Endothelial cell of umbilical vein (primary cell): ENCODE data around the gene IDH3A. TPM values are rescaled to one million over a fixed set of nuclear protein-coding genes. Genes with fewer than 3 reads are reported as not detected.
"Not testable (repeated sequence)": the region's sequence is repeated elsewhere in the genome, so short reads cannot be mapped to it uniquely, and the experiment has no call there.

Experiments
- BruUV-seq: library from RNA; stranded (reverse); fragments of 400-500 nt; replicated peaks from 2 replicates; lab custom pipeline; 2021; lab: Mats Ljungman, UMichigan
- CTCF ChIA-PET: fragments of 300-600, 350-600 bp; sonication (Branson Sonifier 250); formaldehyde crosslinking; loops from one replicate; lab custom pipeline; 2021; ENCODE audit warnings: antibody characterized with exemption, inconsistent platforms; lab: Charles Lee
- POLR2A ChIA-PET: fragments of 300-600, 350-600 bp; sonication (Branson Sonifier 250); formaldehyde crosslinking; loops from one replicate; lab custom pipeline; 2021; ENCODE audit warnings: antibody characterized with exemption, inconsistent platforms; lab: Charles Lee
- DNase-seq: peaks from one replicate; pipeline ENCODE4 v3.0.0-alpha.2; 2011; ENCODE audit warnings: low read depth, low spot score
- FAIRE-seq: peaks from 2 replicates; lab custom pipeline; 2011; peaks lifted over from hg19 to GRCh38; lab: Jason Lieb, UNC
- H2AFZ ChIP-seq: 2 replicates; pipeline ENCODE4 v1.6.0; 2012; ENCODE audit warnings: low read depth, low read length, control low read depth, inconsistent platforms
- H3K27ac ChIP-seq: 2 replicates; pipeline ENCODE4 v1.5.1; 2011; ENCODE audit warnings: low read depth, mild to moderate bottlenecking, control low read depth, low read length, moderate library complexity; ENCODE audit not compliant: insufficient read depth
- H3K27me3 ChIP-seq, 2 experiments: 2 replicates each; pipeline versions ENCODE4 v1.6.0 to v1.6.1; 2011; ENCODE audit warnings: low read length in 2 of 2, mixed read lengths in 1 of 2; ENCODE audit not compliant: control insufficient read depth in 2 of 2, insufficient read depth in 2 of 2
- H3K36me3 ChIP-seq, 2 experiments: 2 replicates in 1 of 2; 3 replicates in 1 of 2; pipeline ENCODE4 v1.5.1; 2011; ENCODE audit warnings: low read length in 2 of 2, mild to moderate bottlenecking in 1 of 2, moderate library complexity in 1 of 2; ENCODE audit not compliant: control insufficient read depth in 2 of 2, insufficient read depth in 2 of 2; ENCODE audit errors: extremely low read depth in 1 of 2
- H3K4me1 ChIP-seq: 3 replicates; pipeline ENCODE4 v1.5.1; 2011; ENCODE audit warnings: mild to moderate bottlenecking, low read length; ENCODE audit not compliant: control insufficient read depth, insufficient read depth; ENCODE audit errors: extremely low read depth
- H3K4me2 ChIP-seq: 2 replicates; pipeline ENCODE4 v1.6.1; 2011; ENCODE audit warnings: low read length, control low read depth, mixed read lengths; ENCODE audit not compliant: insufficient read depth
- H3K4me3 ChIP-seq, 3 experiments: fragments of 200-600 bp in 1 of 3; sonication (generic), shearing (Covaris generic) in 1 of 3; replicated peaks in 1 of 3; 2 replicates each; pipeline ENCODE4 v1.5.1; 2011 to 2016; ENCODE audit warnings: control low read depth in 3 of 3, low read length in 3 of 3, mild to moderate bottlenecking in 2 of 3, inconsistent platforms in 1 of 3, low read depth in 1 of 3, moderate library complexity in 1 of 3; ENCODE audit not compliant: insufficient read depth in 1 of 3
- H3K79me2 ChIP-seq: 2 replicates; pipeline ENCODE4 v1.6.0; 2012; ENCODE audit warnings: low read length, inconsistent platforms; ENCODE audit not compliant: control insufficient read depth, insufficient read depth
- H3K9ac ChIP-seq: replicated peaks from 2 replicates; pipeline ENCODE3; 2011; ENCODE audit warnings: low read length, control low read depth; ENCODE audit not compliant: insufficient read depth; ENCODE audit errors: extremely low read depth
- H3K9me1 ChIP-seq: replicated peaks from 3 replicates; pipeline ENCODE4 v1.6.0; 2011; ENCODE audit warnings: mild to moderate bottlenecking, low read length; ENCODE audit not compliant: control insufficient read depth, insufficient read depth; ENCODE audit errors: extremely low read depth
- H3K9me3 ChIP-seq: replicated peaks from 2 replicates; pipeline ENCODE4 v1.5.1; 2012; ENCODE audit warnings: low read length, inconsistent platforms; ENCODE audit not compliant: control insufficient read depth, insufficient read depth
- H4K20me1 ChIP-seq: replicated peaks from 2 replicates; pipeline ENCODE3; 2011; ENCODE audit warnings: mild to moderate bottlenecking, low read length; ENCODE audit not compliant: control insufficient read depth, insufficient read depth; ENCODE audit errors: extremely low read depth
- CTCF ChIP-seq, 2 donors: IDR thresholded peaks; 1 replicate in 1 of 2; 2 replicates in 1 of 2; pipeline ENCODE4 v1.5.1; 2011; ENCODE audit warnings: low read length in 2 of 2, mild to moderate bottlenecking in 2 of 2, moderate library complexity in 2 of 2, control low read depth in 1 of 2, inconsistent platforms in 1 of 2, low read depth in 1 of 2; ENCODE audit not compliant: insufficient read depth in 1 of 2; ENCODE audit errors: extremely low read depth in 1 of 2
- EZH2 ChIP-seq: IDR thresholded peaks from 2 replicates; pipeline ENCODE4 v1.6.1; 2012; ENCODE audit warnings: borderline replicate concordance, low read depth, mild to moderate bottlenecking, moderate library complexity, low read length, inconsistent platforms; ENCODE audit not compliant: severe bottlenecking
- FOS ChIP-seq: IDR thresholded peaks from 2 replicates; pipeline ENCODE4 v1.6.1; 2011; ENCODE audit warnings: mild to moderate bottlenecking, low read length, moderate library complexity, borderline replicate concordance; ENCODE audit not compliant: insufficient read depth
- GATA2 ChIP-seq: IDR thresholded peaks from 2 replicates; pipeline ENCODE4 v1.7.0; 2011; ENCODE audit warnings: low read depth, mild to moderate bottlenecking, moderate library complexity, mixed read lengths, low read length; ENCODE audit not compliant: insufficient read length, insufficient read depth
- JUN ChIP-seq: IDR thresholded peaks from 2 replicates; pipeline ENCODE4 v1.6.1; 2011; ENCODE audit warnings: borderline replicate concordance, low read depth; ENCODE audit not compliant: insufficient read length, insufficient read depth
- MAX ChIP-seq: IDR thresholded peaks from 2 replicates; pipeline ENCODE4 v1.6.1; 2011; ENCODE audit not compliant: insufficient read depth, insufficient read length
- MYC ChIP-seq: IDR thresholded peaks from one replicate; pipeline ENCODE4 v1.6.1; 2011; ENCODE audit warnings: mild to moderate bottlenecking, low read depth, low read length
- POLR2A ChIP-seq: IDR thresholded peaks from 2 replicates; pipeline ENCODE4 v1.6.1; 2012; ENCODE audit warnings: low read depth, mild to moderate bottlenecking, control low read depth, low read length
- POLR2AphosphoS5 ChIP-seq: IDR thresholded peaks from 2 replicates; pipeline ENCODE4 v1.6.1; 2012; ENCODE audit warnings: low read depth, mild to moderate bottlenecking, control low read depth, low read length, moderate library complexity; ENCODE audit not compliant: insufficient read depth
- dilution Hi-C: fragments of 300-500 bp; cut with MboI; formaldehyde crosslinking; loops from one replicate; pipeline ENCODE4 v1.15.0; 2019; ENCODE audit warnings: low sequenced_read_pairs; ENCODE audit not compliant: extremely low pct_ligation_motif_present
- intact Hi-C: fragments of 100-400 bp; cut with micrococcal nuclease; formaldehyde crosslinking; loops from one replicate; pipeline ENCODE4 v1.10.0; 2022
- polyA plus RNA-seq, 4 experiments: library from polyadenylated mRNA; depleted of rRNA in 3 of 4; stranded (reverse) in 3 of 4; unstranded in 1 of 4; fragments of >200 nt; gene quantifications; 2 replicates each; pipeline versions ENCODE4 v1.2.1 to v1.2.3, GENCODE V29; 2011 to 2012; ENCODE audit warnings: missing spikeins in 1 of 4
- total RNA-seq: library from RNA; stranded (reverse); gene quantifications from 2 replicates; pipeline ENCODE4 v1.2.3, GENCODE V29; 2021

The IDH3A gene
- total and polyA plus RNA-seq, 2 donors (not counting 3 experiments of a cell fraction or from before 2014, with no cell fraction given) = 35.5 to 63.9 TPM

DNA sequence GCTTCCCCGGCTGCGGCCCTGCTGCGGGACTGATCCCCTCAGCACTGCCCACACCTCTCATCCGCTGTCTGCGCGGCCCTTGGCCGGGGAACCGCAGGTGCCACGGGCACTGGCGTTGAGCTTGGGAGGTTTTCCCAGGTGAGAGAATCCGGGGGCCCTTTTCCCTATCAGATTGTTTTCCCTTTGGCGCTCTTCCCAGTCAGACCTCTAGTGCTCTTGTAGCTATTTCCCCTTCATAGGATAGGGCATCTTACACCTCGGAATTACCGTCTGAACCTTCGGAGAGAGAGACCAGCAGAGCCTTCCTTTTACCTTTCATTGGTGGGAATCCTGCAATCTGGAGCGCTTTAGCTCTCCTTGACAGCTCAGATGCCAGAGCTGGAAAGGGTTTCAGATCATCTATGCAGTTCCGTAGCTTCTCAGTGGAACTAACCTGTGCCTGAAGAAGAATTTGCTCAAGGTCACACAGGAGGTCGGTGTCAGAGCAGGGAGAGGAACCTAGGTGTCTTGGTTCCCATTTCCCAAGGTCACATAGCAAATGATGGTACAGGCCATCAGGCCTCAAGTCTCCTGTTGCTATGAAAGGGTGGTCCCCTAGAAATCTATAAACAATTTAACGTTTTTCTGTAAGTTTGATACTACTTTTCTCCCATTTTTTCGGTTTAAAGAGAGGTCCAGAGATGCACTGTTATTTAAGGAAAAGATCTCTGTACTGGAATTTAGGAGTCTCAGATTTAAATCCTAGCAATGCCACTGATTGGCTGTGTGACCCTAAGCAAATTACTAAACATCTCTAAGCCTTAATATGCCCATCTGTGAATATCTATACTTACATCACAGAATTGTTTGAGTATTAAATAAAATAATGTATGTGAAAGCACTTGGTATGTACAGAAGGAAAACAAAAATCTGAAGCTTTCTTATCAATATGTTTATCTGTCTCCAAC lies 916 bp downstream of the IDH3A start:
- H3K27ac ChIP-seq = no peak overlapping the region
- peaks cover 11% of the 10 kb centered on the region for H3K4me1 ChIP-seq

GRCh38 chr15:78151075-78151474 lies 1.9 kb downstream of the IDH3A start:
- H3K4me2 ChIP-seq, DNase-seq, H3K27me3 ChIP-seq, H3K9me1 ChIP-seq, dilution Hi-C loops, POLR2A ChIA-PET, H3K9ac ChIP-seq, H4K20me1 ChIP-seq, intact Hi-C loops, H3K27ac ChIP-seq, BruUV-seq, H3K9me3 ChIP-seq, H3K36me3 ChIP-seq, H3K4me3 ChIP-seq, H2AFZ ChIP-seq, FAIRE-seq: not testable (repeated sequence)
- CTCF ChIA-PET = interaction anchor here (1.0 to 3.5 kb wide), 3 partner anchors 11 to 27 kb away, joined by 3 to 26 read pairs (median 4); partner anchors contain the start of gene CIB2
- H3K79me2 ChIP-seq = peaks cover 24% of the 10 kb centered on the region
- peaks cover 11% of the 10 kb centered on the region for H3K4me1 ChIP-seq

More for the DNA sequence above, 916 bp downstream of the IDH3A start:
- ChIA-PET CTCF (interaction anchor here (1.0 to 3.5 kb wide), 6 partner anchors 12 to 46 kb away, joined by 3 to 26 read pairs (median 8); partner anchors contain the start of gene CIB2), POLR2A (no interaction called here)
- Histone ChIP-seq H2AFZ (peak overlapping the region; percentile 87), H3K79me2 (peaks cover 24% of the 10 kb centered on the region), H3K27me3 (no peaks in the 10 kb centered on the region), H3K4me3 (peak overlapping the region; percentile 54 to 71 (median 58)), H3K9me1 (no peaks in the 10 kb centered on the region), H3K9ac (peak overlapping the region; percentile 54), H3K9me3 (no peaks in the 10 kb centered on the region), H3K36me3 (no peaks in the 10 kb centered on the region), H3K4me2 (peak overlapping the region; percentile 91), H4K20me1 (no peaks in the 10 kb centered on the region)
- intact Hi-C loops (loop anchor here (1.0 kb wide), 3 partner anchors 19 to 288 kb away; partner anchors contain the start of genes CIB2, IREB2 and SKIC8), dilution Hi-C loops (no loop called here)
- FAIRE-seq (no peak), DNase-seq (peak; percentile 36)
- BruUV-seq = TSS peak; percentile 30
- TF ChIP-seq JUN (no peak), EZH2 (no peak), POLR2A (no peak), MAX (no peak), GATA2 (no peak), CTCF (IDR thresholded peaks at IDR 0.05; ENCODE audit: extremely low read depth in 1 of 2, insufficient read depth in 1 of 2, low read depth in 1 of 2, low read length in 2 of 2) (no peak), FOS (no peak), MYC (no peak), POLR2AphosphoS5 (no peak)
